ENCODE data around the gene SPARC. TPM values are rescaled to one million over a fixed set of nuclear protein-coding genes. Genes with fewer than 3 reads are reported as not detected.
A peak's percentile ranks its signal among the peaks of the same experiment; 100 is the strongest.

SPARC gene
- total RNA-seq, 1 experiment from 2014 or later = 418 TPM

DNA sequence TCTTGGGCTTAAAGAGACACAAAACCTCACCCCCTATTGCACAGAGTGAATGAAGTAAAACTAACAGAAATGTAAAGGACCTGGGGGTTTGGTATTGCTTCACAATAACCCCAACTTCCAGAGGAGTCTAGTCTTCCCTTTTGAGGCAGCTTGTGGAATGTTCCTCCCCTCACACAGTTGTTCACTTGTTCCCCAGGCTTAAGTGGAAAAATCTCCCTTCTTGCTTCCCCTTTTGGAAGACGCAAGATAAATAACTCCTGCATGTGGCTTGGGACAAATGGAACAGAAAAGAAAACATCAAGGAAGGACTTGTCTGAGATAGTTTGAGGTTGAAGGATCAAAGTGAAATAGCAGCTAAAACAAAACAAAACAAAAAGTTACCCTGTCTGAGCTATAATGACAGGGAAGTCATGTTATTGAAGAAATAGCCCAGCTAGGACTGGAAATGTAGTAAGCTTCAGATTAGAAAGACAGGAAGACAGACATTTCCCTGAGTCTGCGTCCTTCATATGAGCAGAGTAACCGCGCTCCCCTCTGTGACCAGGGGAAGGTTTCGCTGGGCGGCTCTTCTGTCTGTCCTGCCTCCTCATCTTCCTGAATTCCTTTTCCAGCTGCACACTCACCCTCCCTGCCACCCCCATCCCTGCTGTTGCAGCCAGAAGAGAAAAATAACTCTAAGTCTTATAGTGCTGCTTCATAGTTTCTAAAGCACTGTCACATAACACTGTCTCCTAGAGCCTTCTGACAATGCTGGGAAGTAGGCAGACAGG is 8.8 kb downstream of the SPARC start (continued):
- TF ChIP-seq, protein P1, sequence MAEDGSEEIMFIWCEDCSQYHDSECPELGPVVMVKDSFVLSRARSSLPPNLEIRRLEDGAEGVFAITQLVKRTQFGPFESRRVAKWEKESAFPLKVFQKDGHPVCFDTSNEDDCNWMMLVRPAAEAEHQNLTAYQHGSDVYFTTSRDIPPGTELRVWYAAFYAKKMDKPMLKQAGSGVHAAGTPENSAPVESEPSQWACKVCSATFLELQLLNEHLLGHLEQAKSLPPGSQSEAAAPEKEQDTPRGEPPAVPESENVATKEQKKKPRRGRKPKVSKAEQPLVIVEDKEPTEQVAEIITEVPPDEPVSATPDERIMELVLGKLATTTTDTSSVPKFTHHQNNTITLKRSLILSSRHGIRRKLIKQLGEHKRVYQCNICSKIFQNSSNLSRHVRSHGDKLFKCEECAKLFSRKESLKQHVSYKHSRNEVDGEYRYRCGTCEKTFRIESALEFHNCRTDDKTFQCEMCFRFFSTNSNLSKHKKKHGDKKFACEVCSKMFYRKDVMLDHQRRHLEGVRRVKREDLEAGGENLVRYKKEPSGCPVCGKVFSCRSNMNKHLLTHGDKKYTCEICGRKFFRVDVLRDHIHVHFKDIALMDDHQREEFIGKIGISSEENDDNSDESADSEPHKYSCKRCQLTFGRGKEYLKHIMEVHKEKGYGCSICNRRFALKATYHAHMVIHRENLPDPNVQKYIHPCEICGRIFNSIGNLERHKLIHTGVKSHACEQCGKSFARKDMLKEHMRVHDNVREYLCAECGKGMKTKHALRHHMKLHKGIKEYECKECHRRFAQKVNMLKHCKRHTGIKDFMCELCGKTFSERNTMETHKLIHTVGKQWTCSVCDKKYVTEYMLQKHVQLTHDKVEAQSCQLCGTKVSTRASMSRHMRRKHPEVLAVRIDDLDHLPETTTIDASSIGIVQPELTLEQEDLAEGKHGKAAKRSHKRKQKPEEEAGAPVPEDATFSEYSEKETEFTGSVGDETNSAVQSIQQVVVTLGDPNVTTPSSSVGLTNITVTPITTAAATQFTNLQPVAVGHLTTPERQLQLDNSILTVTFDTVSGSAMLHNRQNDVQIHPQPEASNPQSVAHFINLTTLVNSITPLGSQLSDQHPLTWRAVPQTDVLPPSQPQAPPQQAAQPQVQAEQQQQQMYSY (CRISPR knock-in tag; IDR thresholded peaks at IDR 0.05) = no peak
- TF ChIP-seq SOX15 (CRISPR knock-in tag; IDR thresholded peaks at IDR 0.05) (no peak), RORB (CRISPR knock-in tag; IDR thresholded peaks at IDR 0.05) (no peak), SP1 (CRISPR knock-in tag; conservative IDR thresholded peaks at IDR 0.05) (no peak), ZNF416 (CRISPR knock-in tag; IDR thresholded peaks at IDR 0.05) (no peak)
- TF ChIP-seq, protein P2, sequence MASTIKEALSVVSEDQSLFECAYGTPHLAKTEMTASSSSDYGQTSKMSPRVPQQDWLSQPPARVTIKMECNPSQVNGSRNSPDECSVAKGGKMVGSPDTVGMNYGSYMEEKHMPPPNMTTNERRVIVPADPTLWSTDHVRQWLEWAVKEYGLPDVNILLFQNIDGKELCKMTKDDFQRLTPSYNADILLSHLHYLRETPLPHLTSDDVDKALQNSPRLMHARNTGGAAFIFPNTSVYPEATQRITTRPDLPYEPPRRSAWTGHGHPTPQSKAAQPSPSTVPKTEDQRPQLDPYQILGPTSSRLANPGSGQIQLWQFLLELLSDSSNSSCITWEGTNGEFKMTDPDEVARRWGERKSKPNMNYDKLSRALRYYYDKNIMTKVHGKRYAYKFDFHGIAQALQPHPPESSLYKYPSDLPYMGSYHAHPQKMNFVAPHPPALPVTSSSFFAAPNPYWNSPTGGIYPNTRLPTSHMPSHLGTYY (CRISPR knock-in tag; IDR thresholded peaks at IDR 0.05) = no peak

DNA sequence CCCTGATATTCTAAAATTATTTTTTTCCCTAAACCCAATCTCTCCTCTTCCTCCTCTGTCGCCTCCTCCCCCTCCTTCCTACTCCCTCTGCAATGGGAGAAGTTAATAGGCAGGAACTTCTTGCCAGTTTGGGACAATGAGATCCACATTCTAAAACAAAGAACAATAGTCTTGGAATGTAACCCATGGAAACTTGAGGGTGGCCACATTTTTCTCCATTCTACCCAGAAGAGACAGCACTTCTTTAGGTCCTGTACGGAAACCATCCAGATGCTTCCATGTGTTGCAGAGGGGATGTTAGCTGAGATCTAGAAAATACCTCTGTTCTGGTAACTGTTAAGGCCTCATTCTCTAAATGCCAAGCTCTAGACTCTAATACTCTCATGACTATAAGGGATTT is 10.0 kb downstream of the SPARC start:
- CTCF ChIA-PET = interaction anchor here (1.3 to 1.9 kb wide), 2 partner anchors 18 to 29 kb away, joined by 3 to 10 read pairs; no protein-coding TSS in a partner anchor
- Mint-ChIP-seq H3K4me3 (peak overlapping the region; percentile 29; the same call in 1 of the 2 replicates), H3K4me1 (peaks cover 57% of the 10 kb centered on the region), H3K9me3 (no peaks in the 10 kb centered on the region), H3K36me3 (peaks cover 30% of the 10 kb centered on the region), H3K27ac (peak overlapping the region; percentile 85), H3K27me3 (ENCODE audit: low read depth) (no peaks in the 10 kb centered on the region)
- POLR2A ChIA-PET = no interaction called here
- no peak for DNase-seq (ENCODE audit: low spot score)
- ATAC-seq = peak; percentile 14
- TF ChIP-seq EMX1 (CRISPR knock-in tag; IDR thresholded peaks at IDR 0.05) (no peak), PRRX2 (CRISPR knock-in tag; IDR thresholded peaks at IDR 0.05) (no peak)
- TF ChIP-seq, protein P3, sequence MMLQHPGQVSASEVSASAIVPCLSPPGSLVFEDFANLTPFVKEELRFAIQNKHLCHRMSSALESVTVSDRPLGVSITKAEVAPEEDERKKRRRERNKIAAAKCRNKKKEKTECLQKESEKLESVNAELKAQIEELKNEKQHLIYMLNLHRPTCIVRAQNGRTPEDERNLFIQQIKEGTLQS (CRISPR knock-in tag; conservative IDR thresholded peaks at IDR 0.05) = no peak

DNA sequence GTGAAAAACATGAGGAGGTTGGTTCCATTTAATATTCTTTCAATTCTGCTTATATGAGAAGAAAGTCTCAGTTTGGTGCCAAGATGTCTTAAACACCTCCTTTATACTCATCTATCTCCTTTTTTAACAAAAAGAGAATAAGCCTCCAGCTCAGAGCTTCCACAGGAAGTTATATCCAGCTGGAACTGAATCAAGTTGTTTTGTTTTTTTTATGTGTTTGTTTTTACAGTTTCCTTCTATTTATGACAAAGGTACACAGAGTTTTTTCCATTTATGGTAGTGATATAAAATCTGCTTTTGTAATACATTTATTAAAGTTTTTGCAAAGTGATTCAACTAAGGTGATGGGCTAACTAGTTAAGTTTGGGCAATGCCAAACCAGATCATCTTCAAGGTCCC is 10.4 kb downstream of the SPARC start:
- DNase-seq (ENCODE audit: low spot score) = no peak
- ChIA-PET POLR2A (no interaction called here), CTCF (interaction anchor here (1.2 to 1.9 kb wide), 3 partner anchors 18 to 29 kb away, joined by 3 to 10 read pairs (median 6); no protein-coding TSS in a partner anchor)
- Mint-ChIP-seq H3K36me3 (peaks cover 31% of the 10 kb centered on the region), H3K27me3 (ENCODE audit: low read depth) (no peaks in the 10 kb centered on the region), H3K9me3 (no peaks in the 10 kb centered on the region), H3K27ac (peak overlapping the region; percentile 90), H3K4me3 (no peak overlapping the region), H3K4me1 (peaks cover 57% of the 10 kb centered on the region)
- TF ChIP-seq ZNF138 (CRISPR knock-in tag; conservative IDR thresholded peaks at IDR 0.05) = no peak
- TF ChIP-seq TEAD1 (CRISPR knock-in tag; IDR thresholded peaks at IDR 0.05) = no peak
- no peak for ATAC-seq

DNA sequence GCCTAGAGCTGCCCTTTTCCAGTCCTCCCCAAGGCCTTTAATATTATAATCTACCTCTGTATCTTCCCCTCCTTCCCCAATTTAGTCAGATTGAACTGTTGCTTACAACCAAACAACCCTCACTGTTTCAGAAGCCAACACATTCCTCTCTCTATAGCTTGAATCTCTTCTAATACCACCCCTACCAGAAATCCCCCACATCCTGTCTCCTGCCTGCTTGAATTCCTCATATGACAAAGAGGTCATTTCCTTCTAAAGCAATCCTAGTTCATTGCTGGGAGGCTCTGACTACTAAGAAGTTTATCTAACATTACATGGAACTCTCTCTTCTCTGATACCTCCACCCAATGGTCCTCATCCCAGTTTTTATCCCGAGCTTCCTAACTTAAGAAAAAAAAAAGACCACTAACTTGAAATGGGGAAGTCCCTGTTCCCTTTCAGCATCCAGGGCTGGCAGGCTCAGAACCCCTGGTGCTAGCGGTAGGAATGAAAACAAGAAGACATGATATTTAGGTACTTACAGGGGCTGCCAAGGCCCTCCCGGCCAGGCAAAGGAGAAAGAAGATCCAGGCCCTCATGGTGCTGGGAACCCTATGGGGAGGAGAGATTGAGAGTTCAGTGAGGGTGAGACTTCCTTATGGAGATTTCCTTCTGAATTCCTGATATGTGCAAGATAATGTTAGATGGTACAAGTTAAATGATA is 11.0 kb downstream of the SPARC start:
- no peaks in the 10 kb centered on the region for H3K27me3 Mint-ChIP-seq (ENCODE audit: low read depth)
- no peaks in the 10 kb centered on the region for H3K9me3 Mint-ChIP-seq
- peak; percentile 31 for ATAC-seq
- peak overlapping the region; percentile 90 for H3K27ac Mint-ChIP-seq
- POLR2A ChIA-PET = interaction anchor here (1.1 kb wide), 1 partner anchor 11 kb away, joined by 4 read pairs; the partner anchor contains the start of gene SPARC
- no peak overlapping the region for H3K4me3 Mint-ChIP-seq
- DNase-seq (ENCODE audit: low spot score) = no peak
- TF ChIP-seq, protein P4, sequence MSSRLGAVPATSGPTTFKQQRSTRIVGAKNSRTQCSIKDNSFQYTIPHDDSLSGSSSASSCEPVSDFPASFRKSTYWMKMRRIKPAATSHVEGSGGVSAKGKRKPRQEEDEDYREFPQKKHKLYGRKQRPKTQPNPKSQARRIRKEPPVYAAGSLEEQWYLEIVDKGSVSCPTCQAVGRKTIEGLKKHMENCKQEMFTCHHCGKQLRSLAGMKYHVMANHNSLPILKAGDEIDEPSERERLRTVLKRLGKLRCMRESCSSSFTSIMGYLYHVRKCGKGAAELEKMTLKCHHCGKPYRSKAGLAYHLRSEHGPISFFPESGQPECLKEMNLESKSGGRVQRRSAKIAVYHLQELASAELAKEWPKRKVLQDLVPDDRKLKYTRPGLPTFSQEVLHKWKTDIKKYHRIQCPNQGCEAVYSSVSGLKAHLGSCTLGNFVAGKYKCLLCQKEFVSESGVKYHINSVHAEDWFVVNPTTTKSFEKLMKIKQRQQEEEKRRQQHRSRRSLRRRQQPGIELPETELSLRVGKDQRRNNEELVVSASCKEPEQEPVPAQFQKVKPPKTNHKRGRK (CRISPR knock-in tag; IDR thresholded peaks at IDR 0.05; ENCODE audit: borderline replicate concordance) = no peak
- TF ChIP-seq, protein P3 (CRISPR knock-in tag; conservative IDR thresholded peaks at IDR 0.05) = no peak
- TF ChIP-seq CREB1 (CRISPR knock-in tag; IDR thresholded peaks at IDR 0.05) (no peak), ZNF121 (CRISPR knock-in tag; IDR thresholded peaks at IDR 0.05) (no peak)
- TF ChIP-seq, protein P5, sequence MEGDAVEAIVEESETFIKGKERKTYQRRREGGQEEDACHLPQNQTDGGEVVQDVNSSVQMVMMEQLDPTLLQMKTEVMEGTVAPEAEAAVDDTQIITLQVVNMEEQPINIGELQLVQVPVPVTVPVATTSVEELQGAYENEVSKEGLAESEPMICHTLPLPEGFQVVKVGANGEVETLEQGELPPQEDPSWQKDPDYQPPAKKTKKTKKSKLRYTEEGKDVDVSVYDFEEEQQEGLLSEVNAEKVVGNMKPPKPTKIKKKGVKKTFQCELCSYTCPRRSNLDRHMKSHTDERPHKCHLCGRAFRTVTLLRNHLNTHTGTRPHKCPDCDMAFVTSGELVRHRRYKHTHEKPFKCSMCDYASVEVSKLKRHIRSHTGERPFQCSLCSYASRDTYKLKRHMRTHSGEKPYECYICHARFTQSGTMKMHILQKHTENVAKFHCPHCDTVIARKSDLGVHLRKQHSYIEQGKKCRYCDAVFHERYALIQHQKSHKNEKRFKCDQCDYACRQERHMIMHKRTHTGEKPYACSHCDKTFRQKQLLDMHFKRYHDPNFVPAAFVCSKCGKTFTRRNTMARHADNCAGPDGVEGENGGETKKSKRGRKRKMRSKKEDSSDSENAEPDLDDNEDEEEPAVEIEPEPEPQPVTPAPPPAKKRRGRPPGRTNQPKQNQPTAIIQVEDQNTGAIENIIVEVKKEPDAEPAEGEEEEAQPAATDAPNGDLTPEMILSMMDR (IDR thresholded peaks at IDR 0.05) = no peak
- H3K4me1 Mint-ChIP-seq = peaks cover 57% of the 10 kb centered on the region
- CTCF ChIA-PET = interaction anchor here (1.1 to 1.9 kb wide), 8 partner anchors 9 to 152 kb away, joined by 3 to 10 read pairs (median 4); no protein-coding TSS in a partner anchor
- H3K36me3 Mint-ChIP-seq = peaks cover 34% of the 10 kb centered on the region
